Measurements from ENCODE around the gene KRTAP10-4. TPM values are rescaled to one million over a fixed set of nuclear protein-coding genes. Genes with fewer than 3 reads are reported as not detected.
"Not testable (repeated sequence)": the region's sequence is repeated elsewhere in the genome, so short reads cannot be mapped to it uniquely, and the experiment has no call there.

KRTAP10-4 gene
- total and polyA plus RNA-seq, 2 donors: not detected

GRCh38 chr21:44542716-44543115 lies 30.8 kb upstream of the KRTAP10-4 start:
- Histone ChIP-seq H3K4me3 (ENCODE audit: low read depth, low read length) (no peak overlapping the region), H3K27ac (ENCODE audit: low read depth) (no peak overlapping the region), H3K36me3 (ENCODE audit: insufficient read depth) (no peaks in the 10 kb centered on the region), H3K4me1 (ENCODE audit: insufficient read depth) (no peaks in the 10 kb centered on the region)
- 84% methylated on average over 1 of the region's 1 CpG for WGBS
- no peak for DNase-seq (ENCODE audit: extremely low spot score)

GRCh38 chr21:44544566-44544965 lies 29.0 kb upstream of the KRTAP10-4 start:
- no peak for DNase-seq (ENCODE audit: extremely low spot score)
- Histone ChIP-seq H3K4me1 (ENCODE audit: insufficient read depth) (no peaks in the 10 kb centered on the region), H3K36me3 (ENCODE audit: insufficient read depth) (no peaks in the 10 kb centered on the region), H3K4me3 (ENCODE audit: low read depth, low read length) (no peak overlapping the region), H3K27ac (ENCODE audit: low read depth) (no peak overlapping the region)
- WGBS: 67% methylated on average over 3 of the region's 3 CpGs

- DNase-seq (ENCODE audit: extremely low spot score): no peak
- 61% methylated on average over 5 of the region's 5 CpGs for WGBS
- Histone ChIP-seq H3K4me1 (ENCODE audit: insufficient read depth) (no peaks in the 10 kb centered on the region), H3K36me3 (ENCODE audit: insufficient read depth) (no peaks in the 10 kb centered on the region), H3K4me3 (ENCODE audit: low read depth, low read length) (no peak overlapping the region), H3K27ac (ENCODE audit: low read depth) (no peak overlapping the region)
These were observed 25.7 kb upstream of the KRTAP10-4 start for GRCh38 chr21:44547656-44548331.

- Histone ChIP-seq H3K4me1 (ENCODE audit: insufficient read depth) (no peaks in the 10 kb centered on the region), H3K4me3 (ENCODE audit: low read depth, low read length) (no peak overlapping the region), H3K27ac (ENCODE audit: low read depth) (no peak overlapping the region), H3K36me3 (ENCODE audit: insufficient read depth) (no peaks in the 10 kb centered on the region)
- WGBS: 59% methylated on average over 13 of the region's 13 CpGs
- no peak for DNase-seq (ENCODE audit: extremely low spot score)
These were observed 25.1 kb upstream of the KRTAP10-4 start for GRCh38 chr21:44548381-44548780.

- Histone ChIP-seq H3K4me1 (ENCODE audit: insufficient read depth) (no peaks in the 10 kb centered on the region), H3K4me3 (ENCODE audit: low read depth, low read length) (no peak overlapping the region), H3K36me3 (ENCODE audit: insufficient read depth) (no peaks in the 10 kb centered on the region), H3K27ac (ENCODE audit: low read depth) (no peak overlapping the region)
- peak; percentile 21 for DNase-seq (ENCODE audit: extremely low spot score)
- WGBS: 29% methylated on average over 14 of the region's 14 CpGs
These were observed 24.6 kb upstream of the KRTAP10-4 start for GRCh38 chr21:44548922-44549321.

- H3K4me1 ChIP-seq (ENCODE audit: insufficient read depth): no peaks in the 10 kb centered on the region
- H3K36me3 ChIP-seq (ENCODE audit: insufficient read depth): no peaks in the 10 kb centered on the region
- WGBS: 72% methylated on average over 25 of the region's 25 CpGs
- no peak for DNase-seq (ENCODE audit: extremely low spot score)
- H3K4me3 ChIP-seq (ENCODE audit: low read depth, low read length): no peak overlapping the region
- H3K27ac ChIP-seq (ENCODE audit: low read depth): no peak overlapping the region
These were observed 23.9 kb upstream of the KRTAP10-4 start for GRCh38 chr21:44549525-44550211.

- WGBS: 50% methylated on average over 17 of the region's 17 CpGs
- not testable (repeated sequence) for H3K4me1 ChIP-seq (ENCODE audit: insufficient read depth); H3K27ac ChIP-seq (ENCODE audit: low read depth); DNase-seq (ENCODE audit: extremely low spot score); H3K36me3 ChIP-seq (ENCODE audit: insufficient read depth); H3K4me3 ChIP-seq (ENCODE audit: low read depth, low read length)
These were observed 23.2 kb upstream of the KRTAP10-4 start for GRCh38 chr21:44550285-44550684.

- H3K4me1 ChIP-seq (ENCODE audit: insufficient read depth): no peaks in the 10 kb centered on the region
- 63% methylated on average over 10 of the region's 10 CpGs for WGBS
- no peak overlapping the region for H3K4me3 ChIP-seq (ENCODE audit: low read depth, low read length)
- H3K27ac ChIP-seq (ENCODE audit: low read depth): no peak overlapping the region
- H3K36me3 ChIP-seq (ENCODE audit: insufficient read depth): no peaks in the 10 kb centered on the region
- DNase-seq (ENCODE audit: extremely low spot score): no peak
These were observed 22.7 kb upstream of the KRTAP10-4 start for GRCh38 chr21:44550807-44551206.

GRCh38 chr21:44551340-44551961 lies 22.1 kb upstream of the KRTAP10-4 start, which contains the start of gene KRTAP10-2:
KRTAP10-2 (minus strand) TSS chr21:44551505; CDS start chr21:44551458, 47 bp downstream.
- no peak for DNase-seq (ENCODE audit: extremely low spot score)
- no peak within 1 kb of the TSS for H3K27ac ChIP-seq (ENCODE audit: low read depth)
- no peak within 1 kb of the TSS for H3K4me3 ChIP-seq (ENCODE audit: low read depth, low read length)
- no peaks in the 10 kb centered on the region for H3K4me1 ChIP-seq (ENCODE audit: insufficient read depth)
- WGBS: 60% methylated on average over 17 of the region's 17 CpGs
- H3K36me3 ChIP-seq (ENCODE audit: insufficient read depth): no peaks in the 10 kb centered on the region

- DNase-seq (ENCODE audit: extremely low spot score): no peak
- Histone ChIP-seq H3K4me1 (ENCODE audit: insufficient read depth) (no peaks in the 10 kb centered on the region), H3K27ac (ENCODE audit: low read depth) (no peak overlapping the region), H3K4me3 (ENCODE audit: low read depth, low read length) (no peak overlapping the region), H3K36me3 (ENCODE audit: insufficient read depth) (no peaks in the 10 kb centered on the region)
- 87% methylated on average over 6 of the region's 6 CpGs for WGBS
These were observed 21.4 kb upstream of the KRTAP10-4 start for GRCh38 chr21:44552136-44552535.

- H3K27ac ChIP-seq (ENCODE audit: low read depth): no peak overlapping the region
- H3K4me1 ChIP-seq (ENCODE audit: insufficient read depth): no peaks in the 10 kb centered on the region
- WGBS: 70% methylated on average over 13 of the region's 13 CpGs
- H3K4me3 ChIP-seq (ENCODE audit: low read depth, low read length): no peak overlapping the region
- no peaks in the 10 kb centered on the region for H3K36me3 ChIP-seq (ENCODE audit: insufficient read depth)
- DNase-seq (ENCODE audit: extremely low spot score): no peak
These were observed 20.8 kb upstream of the KRTAP10-4 start for GRCh38 chr21:44552681-44553080.

- Histone ChIP-seq H3K4me3 (ENCODE audit: low read depth, low read length) (no peak overlapping the region), H3K36me3 (ENCODE audit: insufficient read depth) (no peaks in the 10 kb centered on the region), H3K4me1 (ENCODE audit: insufficient read depth) (no peaks in the 10 kb centered on the region), H3K27ac (ENCODE audit: low read depth) (no peak overlapping the region)
- no peak for DNase-seq (ENCODE audit: extremely low spot score)
- 70% methylated on average over 13 of the region's 13 CpGs for WGBS
These were observed 18.2 kb upstream of the KRTAP10-4 start for GRCh38 chr21:44555200-44555875.

- Histone ChIP-seq H3K27ac (ENCODE audit: low read depth) (no peak overlapping the region), H3K36me3 (ENCODE audit: insufficient read depth) (no peaks in the 10 kb centered on the region), H3K4me1 (ENCODE audit: insufficient read depth) (no peaks in the 10 kb centered on the region), H3K4me3 (ENCODE audit: low read depth, low read length) (no peak overlapping the region)
- no peak for DNase-seq (ENCODE audit: extremely low spot score)
- WGBS: 78% methylated on average over 9 of the region's 9 CpGs
These were observed 16.6 kb upstream of the KRTAP10-4 start for GRCh38 chr21:44556879-44557278.
